Measurements from ENCODE around the gene TMPRSS3. TPM values are rescaled to one million over a fixed set of nuclear protein-coding genes. Genes with fewer than 3 reads are reported as not detected.

Gene TMPRSS3
- total RNA-seq, 4 donors from 2014 or later, result not detected

DNA sequence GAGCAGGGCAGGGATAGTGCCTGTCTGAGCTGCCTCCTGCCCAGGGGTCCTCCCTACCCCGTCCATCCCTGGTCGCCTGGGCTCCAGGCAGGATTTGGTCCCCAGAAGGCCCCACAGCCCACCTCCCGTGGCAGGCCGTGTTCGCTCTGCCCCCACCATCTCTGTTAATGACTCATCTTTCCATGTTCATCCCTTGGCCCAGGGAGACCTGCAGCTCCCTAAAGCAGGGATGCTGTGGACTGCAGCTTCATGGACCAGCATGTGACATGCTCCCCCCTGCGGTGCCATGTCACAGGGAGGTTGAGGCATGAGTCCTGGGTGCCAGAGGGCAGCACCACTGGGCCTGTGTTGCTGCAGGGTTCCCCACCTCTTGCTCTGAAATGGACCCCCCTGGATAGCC is 34.7 kb upstream of the TMPRSS3 start:
- Histone ChIP-seq H3K4me1 (no peaks in the 10 kb centered on the region), H3K27ac (replicated peaks in 1 of 4) (no peak overlapping the region), H3K9me3 (peaks cover 0 to 23% (median 16%) of the 10 kb centered on the region in 4 donors), H3K36me3 (no peaks in the 10 kb centered on the region), H3K4me3 (no peak overlapping the region), H3K27me3 (peaks cover 0 to 69% (median 3%) of the 10 kb centered on the region in 4 donors)
- no peak for DNase-seq (ENCODE audit: extremely low spot score)
- TF ChIP-seq POLR2AphosphoS5 (IDR thresholded peaks at IDR 0.05), result no peak
- TF ChIP-seq, protein P1, sequence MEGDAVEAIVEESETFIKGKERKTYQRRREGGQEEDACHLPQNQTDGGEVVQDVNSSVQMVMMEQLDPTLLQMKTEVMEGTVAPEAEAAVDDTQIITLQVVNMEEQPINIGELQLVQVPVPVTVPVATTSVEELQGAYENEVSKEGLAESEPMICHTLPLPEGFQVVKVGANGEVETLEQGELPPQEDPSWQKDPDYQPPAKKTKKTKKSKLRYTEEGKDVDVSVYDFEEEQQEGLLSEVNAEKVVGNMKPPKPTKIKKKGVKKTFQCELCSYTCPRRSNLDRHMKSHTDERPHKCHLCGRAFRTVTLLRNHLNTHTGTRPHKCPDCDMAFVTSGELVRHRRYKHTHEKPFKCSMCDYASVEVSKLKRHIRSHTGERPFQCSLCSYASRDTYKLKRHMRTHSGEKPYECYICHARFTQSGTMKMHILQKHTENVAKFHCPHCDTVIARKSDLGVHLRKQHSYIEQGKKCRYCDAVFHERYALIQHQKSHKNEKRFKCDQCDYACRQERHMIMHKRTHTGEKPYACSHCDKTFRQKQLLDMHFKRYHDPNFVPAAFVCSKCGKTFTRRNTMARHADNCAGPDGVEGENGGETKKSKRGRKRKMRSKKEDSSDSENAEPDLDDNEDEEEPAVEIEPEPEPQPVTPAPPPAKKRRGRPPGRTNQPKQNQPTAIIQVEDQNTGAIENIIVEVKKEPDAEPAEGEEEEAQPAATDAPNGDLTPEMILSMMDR (IDR thresholded peaks at IDR 0.05), result no peak
- 93% methylated on average over 3 of the region's 6 CpGs for WGBS
- intact Hi-C loops (cut with DNase I), result no loop called here

GRCh38 chr21:42429856-42430255 is 34.0 kb upstream of the TMPRSS3 start:
- 31% methylated on average over 8 of the region's 9 CpGs for WGBS
- Histone ChIP-seq H3K9me3 (peaks cover 0 to 23% (median 16%) of the 10 kb centered on the region in 4 donors), H3K36me3 (no peaks in the 10 kb centered on the region), H3K27ac (replicated peaks in 1 of 4) (no peak overlapping the region), H3K27me3 (peaks cover 0 to 76% (median 3%) of the 10 kb centered on the region in 4 donors), H3K4me3 (no peak overlapping the region), H3K4me1 (no peaks in the 10 kb centered on the region)
- TF ChIP-seq POLR2A (IDR thresholded peaks at IDR 0.05; ENCODE audit: low read depth), result no peak
- TF ChIP-seq, protein P1 (IDR thresholded peaks at IDR 0.05), result no peak
- no peak for TF ChIP-seq EP300 (IDR thresholded peaks at IDR 0.05)
- no peak for TF ChIP-seq POLR2AphosphoS5 (IDR thresholded peaks at IDR 0.05)
- DNase-seq (ENCODE audit: extremely low spot score), result no peak
- intact Hi-C loops (cut with DNase I), result no loop called here

DNA sequence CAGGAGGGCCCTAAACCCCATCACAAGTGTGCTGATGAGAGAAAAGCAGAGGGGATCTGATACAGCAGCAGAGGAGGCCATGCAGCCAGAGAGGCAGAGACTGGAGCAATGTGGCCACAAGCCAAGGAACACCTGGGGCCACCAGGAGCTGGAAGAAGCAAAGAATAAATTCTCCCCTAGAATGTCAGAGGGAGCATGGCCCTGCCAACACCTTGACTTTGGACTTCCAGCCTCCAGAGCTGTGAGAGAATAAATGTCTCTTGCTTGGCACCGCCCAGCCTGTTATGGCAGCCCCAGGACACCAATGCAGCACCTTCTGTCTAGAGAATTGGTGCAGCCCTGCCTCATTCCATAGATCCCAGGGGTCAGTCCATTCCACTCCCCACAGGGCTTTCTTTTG is 33.2 kb upstream of the TMPRSS3 start:
- H3K27ac ChIP-seq (replicated peaks in 1 of 4), result no peak overlapping the region
- intact Hi-C loops (cut with DNase I), result no loop called here
- DNase-seq (ENCODE audit: extremely low spot score), result no peak
- peaks cover 0 to 83% (median 3%) of the 10 kb centered on the region in 4 donors for H3K27me3 ChIP-seq
- no peaks in the 10 kb centered on the region for H3K36me3 ChIP-seq
- 100% methylated on average over 1 of the region's 1 CpG for WGBS
- H3K4me3 ChIP-seq, result no peak overlapping the region
- H3K9me3 ChIP-seq, result peaks cover 0 to 23% (median 16%) of the 10 kb centered on the region in 4 donors
- no peaks in the 10 kb centered on the region for H3K4me1 ChIP-seq
- TF ChIP-seq POLR2AphosphoS5 (IDR thresholded peaks at IDR 0.05), result no peak
- TF ChIP-seq, protein P1 (IDR thresholded peaks at IDR 0.05), result no peak
- TF ChIP-seq EP300 (IDR thresholded peaks at IDR 0.05), result no peak
- no peak for TF ChIP-seq POLR2A (IDR thresholded peaks at IDR 0.05; ENCODE audit: low read depth)

DNA sequence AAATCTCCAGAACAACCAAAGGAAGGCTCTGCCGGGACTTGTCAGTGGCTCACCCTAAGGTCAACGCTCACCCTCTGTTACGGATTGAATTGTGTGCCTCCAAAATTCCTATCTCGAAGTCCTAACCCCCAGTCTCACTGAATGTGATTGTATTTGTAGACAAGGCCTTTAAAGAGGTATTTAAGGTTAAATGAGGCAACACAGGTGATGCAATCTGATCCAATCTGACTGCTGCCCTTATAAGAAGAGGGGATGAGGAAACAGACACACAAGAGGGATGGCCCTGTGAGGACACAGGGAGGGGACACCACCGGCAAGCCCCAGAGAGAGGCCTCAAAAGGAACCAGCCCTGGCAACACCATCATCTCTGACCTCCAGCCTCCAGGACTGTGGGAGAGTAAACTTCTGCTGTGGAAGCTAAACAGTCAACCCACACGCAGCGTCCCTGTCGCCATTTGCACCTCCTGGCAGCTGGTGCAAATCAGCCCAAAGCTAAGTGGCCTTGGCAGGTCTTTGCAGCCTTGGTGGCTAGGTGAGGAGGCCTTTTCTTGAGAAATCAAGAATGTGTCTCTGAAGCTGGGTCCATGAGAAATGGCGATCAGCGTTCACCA is 32.1 kb upstream of the TMPRSS3 start:
- Histone ChIP-seq H3K36me3 (no peaks in the 10 kb centered on the region), H3K4me3 (no peak overlapping the region), H3K4me1 (no peaks in the 10 kb centered on the region), H3K27ac (replicated peaks in 1 of 4) (no peak overlapping the region), H3K27me3 (peaks cover 0 to 81% (median 3%) of the 10 kb centered on the region in 4 donors), H3K9me3 (peaks cover 0 to 14% (median 10%) of the 10 kb centered on the region in 4 donors)
- TF ChIP-seq, protein P1 (IDR thresholded peaks at IDR 0.05), result no peak
- TF ChIP-seq POLR2A (IDR thresholded peaks at IDR 0.05; ENCODE audit: low read depth) (no peak), POLR2AphosphoS5 (IDR thresholded peaks at IDR 0.05) (no peak), EP300 (IDR thresholded peaks at IDR 0.05) (no peak)
- intact Hi-C loops (cut with DNase I), result no loop called here
- DNase-seq (ENCODE audit: extremely low spot score), result no peak
- 71% methylated on average over 9 of the region's 10 CpGs for WGBS
